Measurements from ENCODE around the gene TMEM238.

GRCh38 chr19:55368106-55368505 is 16.0 kb downstream of the TMEM238 start:
- TF ChIP-seq, protein P1, sequence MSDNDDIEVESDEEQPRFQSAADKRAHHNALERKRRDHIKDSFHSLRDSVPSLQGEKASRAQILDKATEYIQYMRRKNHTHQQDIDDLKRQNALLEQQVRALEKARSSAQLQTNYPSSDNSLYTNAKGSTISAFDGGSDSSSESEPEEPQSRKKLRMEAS (IDR thresholded peaks at IDR 0.05; ENCODE audit: insufficient read depth, insufficient read length), result no peak
- TF ChIP-seq POLR2A (IDR thresholded peaks at IDR 0.05; ENCODE audit: low read depth, low read length) (no peak), CTCF (IDR thresholded peaks at IDR 0.05; ENCODE audit: extremely low read depth in 1 of 2, insufficient read depth in 1 of 2, low read depth in 1 of 2, low read length in 2 of 2) (no peak), POLR2AphosphoS5 (IDR thresholded peaks at IDR 0.05; ENCODE audit: insufficient read depth, low read depth, low read length) (no peak), EZH2 (IDR thresholded peaks at IDR 0.05; ENCODE audit: borderline replicate concordance, low read depth, low read length, severe bottlenecking) (no peak), GATA2 (IDR thresholded peaks at IDR 0.05; ENCODE audit: insufficient read depth, insufficient read length, low read depth, low read length) (no peak), FOS (IDR thresholded peaks at IDR 0.05; ENCODE audit: borderline replicate concordance, insufficient read depth, low read length) (no peak), JUN (IDR thresholded peaks at IDR 0.05; ENCODE audit: borderline replicate concordance, insufficient read depth, insufficient read length, low read depth) (no peak)
